SK-N-SH (cell line): Measurements from ENCODE around the gene VPS35L. TPM values are rescaled to one million over a fixed set of nuclear protein-coding genes. Genes with fewer than 3 reads are reported as not detected.

Source experiments
- CTCF ChIA-PET: fragments of 300-600, 350-600 bp; formaldehyde crosslinking; extraction: SDS; loops from one replicate; lab custom pipeline; 2021; lab: Yijun Ruan, JAX
- POLR2A ChIA-PET: fragments of 350-600 bp; sonication (Branson Sonifier 250); formaldehyde crosslinking; extraction: SDS; loops from one replicate; lab custom pipeline; 2020; ENCODE audit warnings: antibody characterized with exemption, inconsistent platforms; lab: Yijun Ruan, JAX
- DNase-seq: peaks from one replicate; pipeline ENCODE4 v3.0.0; 2012
- H2AFZ ChIP-seq: fragments of 200-600 bp; sonication (generic); 2 replicates; pipeline ENCODE4 v1.8.1; 2016; ENCODE audit warnings: antibody characterized with exemption, mild to moderate bottlenecking, low read depth
- H3F3A ChIP-seq: fragments of 200-600 bp; sonication (generic); replicated peaks from 2 replicates; pipeline ENCODE3; 2016; ENCODE audit warnings: antibody characterized with exemption, mild to moderate bottlenecking; ENCODE audit not compliant: insufficient read depth
- H3K27ac ChIP-seq, 2 experiments: fragments of 200-500 bp in 1 of 2; fragments of 200-600 bp in 1 of 2; sonication (Bioruptor generic) in 1 of 2; sonication (generic), shearing (Covaris generic) in 1 of 2; 2 replicates each; pipeline versions ENCODE4 v1.5.1 to v1.6.1; 2014 to 2016; ENCODE audit warnings: low read depth in 2 of 2, inconsistent platforms in 1 of 2, low read length in 1 of 2, mild to moderate bottlenecking in 1 of 2, mixed read lengths in 1 of 2
- H3K27me3 ChIP-seq: fragments of 200-600 bp; sonication (generic), shearing (Covaris generic); 2 replicates; pipeline ENCODE4 v1.6.1; 2016; ENCODE audit warnings: mixed run types; ENCODE audit not compliant: insufficient read depth
- H3K36me3 ChIP-seq, 2 experiments: fragments of 200-500 bp in 1 of 2; fragments of 200-600 bp in 1 of 2; sonication (Bioruptor generic) in 1 of 2; sonication (generic) in 1 of 2; replicated peaks in 1 of 2; 2 replicates each; pipeline versions ENCODE3 to v1.5.1; 2014 to 2016; ENCODE audit warnings: low read length in 1 of 2, mild to moderate bottlenecking in 1 of 2; ENCODE audit not compliant: insufficient read depth in 2 of 2, control insufficient read depth in 1 of 2
- H3K4me1 ChIP-seq, 2 experiments: fragments of 200-500 bp in 1 of 2; fragments of 200-600 bp in 1 of 2; sonication (Bioruptor generic) in 1 of 2; sonication (generic), shearing (Covaris generic) in 1 of 2; 2 replicates each; pipeline versions ENCODE4 v1.5.1 to v1.6.1; 2014 to 2016; ENCODE audit warnings: low read depth in 1 of 2, low read length in 1 of 2, mixed run types in 1 of 2; ENCODE audit not compliant: insufficient read depth in 2 of 2, control insufficient read depth in 1 of 2
- H3K4me2 ChIP-seq: fragments of 200-600 bp; sonication (generic), shearing (Covaris generic); 2 replicates; pipeline ENCODE4 v1.6.1; 2017; ENCODE audit warnings: mixed run types
- H3K4me3 ChIP-seq, 2 experiments: fragments of 200-500 bp in 1 of 2; fragments of 200-600 bp in 1 of 2; sonication (Bioruptor generic) in 1 of 2; sonication (generic), shearing (Covaris generic) in 1 of 2; 2 replicates each; pipeline versions ENCODE4 v1.5.1 to v1.8.1; 2014 to 2016; ENCODE audit warnings: low read depth in 2 of 2, inconsistent platforms in 1 of 2, low read length in 1 of 2, mild to moderate bottlenecking in 1 of 2, mixed read lengths in 1 of 2, moderate library complexity in 1 of 2
- H3K79me2 ChIP-seq: fragments of 200-600 bp; sonication (generic); 2 replicates; pipeline ENCODE4 v1.8.1; 2017; ENCODE audit warnings: mild to moderate bottlenecking; ENCODE audit not compliant: insufficient read depth
- H3K9ac ChIP-seq: fragments of 200-600 bp; sonication (generic); 2 replicates; pipeline ENCODE4 v1.6.1; 2017; ENCODE audit warnings: mixed run types
- H3K9me2 ChIP-seq: fragments of 200-600 bp; sonication (generic); 2 replicates; pipeline ENCODE4 v1.6.1; 2017; ENCODE audit warnings: mixed run types
- H3K9me3 ChIP-seq: fragments of 200-600 bp; sonication (generic); 2 replicates; pipeline ENCODE4 v1.6.1; 2017; ENCODE audit warnings: mixed run types, mild to moderate bottlenecking, moderate library complexity
- H4K20me1 ChIP-seq: fragments of 200-600 bp; sonication (generic); 2 replicates; pipeline ENCODE4 v1.6.1; 2017; ENCODE audit warnings: mild to moderate bottlenecking, mixed run types; ENCODE audit not compliant: insufficient read depth
- ELF1 ChIP-seq: IDR thresholded peaks from 2 replicates; pipeline ENCODE4 v1.4.0; 2012
- EP300 ChIP-seq, 2 experiments: IDR thresholded peaks; 2 replicates each; pipeline versions ENCODE4 v1.4.0 to v1.6.1; 2012; ENCODE audit warnings: borderline replicate concordance in 1 of 2, low read depth in 1 of 2, low read length in 1 of 2
- MEF2A ChIP-seq: IDR thresholded peaks from 2 replicates; pipeline ENCODE4 v1.4.0; 2012; ENCODE audit warnings: low read depth, borderline replicate concordance
- RCOR1 ChIP-seq: fragments of 150-350 bp; IDR thresholded peaks from 2 replicates; pipeline ENCODE4 v1.6.1; 2017; ENCODE audit warnings: antibody characterized with exemption, low read length
- SMC3 ChIP-seq: IDR thresholded peaks from 2 replicates; pipeline ENCODE4 v1.6.1; 2012; ENCODE audit warnings: low read depth, low read length, improper control_type of control experiment
- TCF12 ChIP-seq: IDR thresholded peaks from 2 replicates; pipeline ENCODE4 v1.4.0; 2012
- YY1 ChIP-seq: IDR thresholded peaks from 2 replicates; pipeline ENCODE4 v1.4.0; 2012; ENCODE audit warnings: low read depth, mild to moderate bottlenecking
- WGBS: methylation state at CpG from one replicate; pipeline ENCODE4 v1.1.6; 2017; ENCODE audit warnings: low lambda C conversion rate; 5-methylcytosine and 5-hydroxymethylcytosine counted together
- polyA plus RNA-seq, 3 experiments: library from polyadenylated mRNA; depleted of rRNA; stranded (reverse); fragments of >200 nt; gene quantifications; 2 replicates each; pipeline ENCODE4 v1.2.3, GENCODE V29; 2012
- TF ChIP-seq, protein P1 (sequence below): IDR thresholded peaks from 2 replicates; pipeline ENCODE4; 2012
- TF ChIP-seq, protein P2 (sequence below): IDR thresholded peaks from 2 replicates; pipeline ENCODE4 v1.4.0; 2012; ENCODE audit warnings: low read depth, borderline replicate concordance

The VPS35L gene
- polyA plus RNA-seq, 1 of the 3 experiments (the other 2 are of a cell fraction): 35.3 TPM

DNA sequence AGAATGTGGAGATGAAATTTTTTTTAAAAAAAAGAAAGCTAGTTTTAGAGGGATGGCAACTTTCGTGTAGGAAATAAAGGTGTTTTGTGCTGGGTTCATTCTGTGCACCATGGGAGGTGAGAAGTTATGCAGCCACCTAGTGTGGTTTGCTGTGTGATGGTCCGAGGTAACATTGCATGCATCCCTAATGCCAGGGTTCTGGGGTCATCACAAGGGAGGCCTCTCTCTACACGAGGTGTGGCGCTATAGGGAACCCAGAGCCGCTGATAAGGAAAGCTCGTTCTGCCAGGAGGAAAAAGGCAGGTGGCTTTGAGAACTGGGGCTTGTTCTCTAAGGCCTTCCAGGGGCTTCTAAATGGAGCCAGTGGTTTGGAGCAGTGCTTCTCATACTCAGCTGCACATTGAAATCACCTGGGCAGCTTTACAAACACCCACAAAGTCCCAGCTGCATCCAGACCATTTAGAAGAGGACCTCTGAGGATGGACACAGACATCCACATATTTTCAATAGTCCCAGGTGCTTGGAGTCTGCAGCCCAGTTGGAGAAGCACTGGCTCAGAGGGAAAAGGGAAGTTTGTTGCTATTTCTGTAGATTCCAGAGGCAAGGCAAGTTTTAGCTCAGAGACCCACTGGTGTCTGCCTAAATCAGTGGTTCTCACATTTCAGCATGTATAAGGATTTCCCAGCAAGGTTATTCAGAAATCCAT, 43.5 kb downstream of the VPS35L start:
- no peak overlapping the region for H3K4me2 ChIP-seq
- no peak for DNase-seq
- H3K4me1 ChIP-seq: peaks cover 0 to 15% of the 10 kb centered on the region in 2 experiments; a peak in 3 of 4 replicates
- 90% methylated on average over 5 of the region's 6 CpGs for WGBS
- peaks cover 8 to 11% of the 10 kb centered on the region in 2 experiments for H3K36me3 ChIP-seq
- peaks cover 14% of the 10 kb centered on the region for H3F3A ChIP-seq
- H3K27ac ChIP-seq: no peak overlapping the region
- ChIA-PET CTCF (interaction anchor here (1.2 to 5.9 kb wide), 6 partner anchors 15 to 787 kb away, joined by 3 to 87 read pairs (median 14); partner anchors contain the start of gene GPRC5B), POLR2A (interaction anchor here (0.6 kb wide), 1 partner anchor 61 kb away, joined by 3 read pairs; no protein-coding TSS in a partner anchor)
- H3K27me3 ChIP-seq: no peaks in the 10 kb centered on the region
- TF ChIP-seq, protein P1, sequence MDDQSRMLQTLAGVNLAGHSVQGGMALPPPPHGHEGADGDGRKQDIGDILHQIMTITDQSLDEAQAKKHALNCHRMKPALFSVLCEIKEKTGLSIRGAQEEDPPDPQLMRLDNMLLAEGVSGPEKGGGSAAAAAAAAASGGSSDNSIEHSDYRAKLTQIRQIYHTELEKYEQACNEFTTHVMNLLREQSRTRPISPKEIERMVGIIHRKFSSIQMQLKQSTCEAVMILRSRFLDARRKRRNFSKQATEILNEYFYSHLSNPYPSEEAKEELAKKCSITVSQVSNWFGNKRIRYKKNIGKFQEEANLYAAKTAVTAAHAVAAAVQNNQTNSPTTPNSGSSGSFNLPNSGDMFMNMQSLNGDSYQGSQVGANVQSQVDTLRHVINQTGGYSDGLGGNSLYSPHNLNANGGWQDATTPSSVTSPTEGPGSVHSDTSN: no peak
- TF ChIP-seq MEF2A (no peak), RCOR1 (no peak), SMC3 (no peak)
- no peak overlapping the region for H3K9ac ChIP-seq
- 0 out of 2 replicates have a peak, but pooled peaks cover 4% of the 10 kb centered on the region for H4K20me1 ChIP-seq
- H3K9me2 ChIP-seq: no peaks in the 10 kb centered on the region
- no peaks in the 10 kb centered on the region for H3K9me3 ChIP-seq
- no peaks in the 10 kb centered on the region; the same call in 1 of the 2 replicates for H3K79me2 ChIP-seq
- H3K4me3 ChIP-seq: no peak overlapping the region
- H2AFZ ChIP-seq: no peak overlapping the region

DNA sequence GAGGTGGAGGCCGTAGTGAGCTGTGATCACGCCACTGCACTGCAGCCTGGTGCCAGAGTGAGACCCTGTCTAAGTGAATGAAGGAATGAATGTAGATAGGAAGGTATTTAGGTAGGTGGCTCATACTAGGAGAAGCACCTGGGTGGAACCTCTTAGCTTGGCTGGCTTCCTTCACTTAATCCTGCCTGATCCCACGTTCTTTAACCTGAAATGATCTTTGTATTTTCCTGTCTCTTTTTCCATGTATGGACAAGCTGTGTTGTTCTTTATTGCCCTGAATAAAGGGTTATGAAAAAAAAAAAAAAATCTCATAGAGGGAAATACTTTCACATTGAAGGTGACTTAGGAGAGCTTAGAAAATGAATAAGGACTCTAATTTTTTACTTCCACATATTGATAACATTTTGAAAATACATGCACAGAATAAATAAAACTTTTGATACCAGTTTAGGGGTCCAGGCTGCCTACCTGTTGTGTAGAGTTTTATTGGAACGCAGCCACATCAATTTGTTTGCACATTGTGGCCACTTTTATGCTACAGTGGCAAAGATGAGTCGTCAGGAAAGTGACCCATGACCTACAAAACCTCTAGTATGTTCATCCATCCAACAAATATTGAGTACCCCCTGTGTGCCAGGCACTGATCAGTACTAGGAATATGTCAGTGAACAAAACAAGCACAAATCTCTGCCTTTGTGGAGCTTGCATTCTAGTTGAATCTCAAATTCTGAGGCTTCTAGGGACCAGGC, 44.6 kb downstream of the VPS35L start:
- no peak overlapping the region for H3K4me2 ChIP-seq
- no peaks in the 10 kb centered on the region for H3K27me3 ChIP-seq
- ChIA-PET POLR2A (interaction anchor here (0.6 kb wide), 1 partner anchor 60 kb away, joined by 3 read pairs; no protein-coding TSS in a partner anchor), CTCF (interaction anchor here (1.1 to 5.9 kb wide), 11 partner anchors 10 to 786 kb away, joined by 3 to 87 read pairs (median 7); partner anchors contain the start of genes GPRC5B and VPS35L)
- H3K4me3 ChIP-seq: no peak overlapping the region
- H3F3A ChIP-seq: peaks cover 7% of the 10 kb centered on the region
- no peak overlapping the region for H3K27ac ChIP-seq
- no peak for DNase-seq
- 0 out of 2 replicates have a peak, but pooled peaks cover 4% of the 10 kb centered on the region for H4K20me1 ChIP-seq
- peaks cover 0 to 11% of the 10 kb centered on the region in 2 experiments; a peak in 3 of 4 replicates for H3K4me1 ChIP-seq
- H3K9me2 ChIP-seq: no peaks in the 10 kb centered on the region
- H3K36me3 ChIP-seq: peaks cover 8 to 22% of the 10 kb centered on the region in 2 experiments
- no peaks in the 10 kb centered on the region; the same call in 1 of the 2 replicates for H3K79me2 ChIP-seq
- TF ChIP-seq RCOR1 (no peak), ELF1 (no peak), YY1 (no peak), TCF12 (no peak), EP300 (IDR thresholded peaks at IDR 0.05; ENCODE audit: borderline replicate concordance in 1 of 2, low read depth in 1 of 2, low read length in 1 of 2) (no peak)
- TF ChIP-seq, protein P2, sequence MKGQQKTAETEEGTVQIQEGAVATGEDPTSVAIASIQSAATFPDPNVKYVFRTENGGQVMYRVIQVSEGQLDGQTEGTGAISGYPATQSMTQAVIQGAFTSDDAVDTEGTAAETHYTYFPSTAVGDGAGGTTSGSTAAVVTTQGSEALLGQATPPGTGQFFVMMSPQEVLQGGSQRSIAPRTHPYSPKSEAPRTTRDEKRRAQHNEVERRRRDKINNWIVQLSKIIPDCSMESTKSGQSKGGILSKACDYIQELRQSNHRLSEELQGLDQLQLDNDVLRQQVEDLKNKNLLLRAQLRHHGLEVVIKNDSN: no peak
- WGBS: 92% methylated on average over 5 of the region's 5 CpGs
- no peak overlapping the region for H2AFZ ChIP-seq
- no peak overlapping the region for H3K9ac ChIP-seq
- no peaks in the 10 kb centered on the region for H3K9me3 ChIP-seq
